Lung (tissue), 12 donors: ENCODE results near the gene RRP8. TPM values are rescaled to one million over a fixed set of nuclear protein-coding genes. Genes with fewer than 3 reads are reported as not detected.

ENCODE experiments used
- ATAC-seq: fragments of 200-7000 bp; cut with Tn5 transposase; one replicate; pipeline ENCODE4 v1.9.1; 2020; ENCODE audit warnings: moderate number of reproducible peaks; ENCODE audit not compliant: insufficient read depth, low FRiP score
- DNase-seq, 3 donors: peaks; one replicate each; pipeline ENCODE4 v3.0.0-alpha.2; 2013 to 2017
- H3K27ac ChIP-seq, 2 donors: one replicate each; pipeline ENCODE4 v1.5.1; 2013; ENCODE audit warnings: mild to moderate bottlenecking in 2 of 2, moderate library complexity in 2 of 2, control low read depth in 1 of 2, inconsistent platforms in 1 of 2, low read depth in 1 of 2, low read length in 1 of 2
- H3K27me3 ChIP-seq, 3 donors: one replicate each; pipeline ENCODE4 v1.5.1; 2013; ENCODE audit warnings: low read length in 2 of 3; ENCODE audit not compliant: control insufficient read depth in 3 of 3, insufficient read depth in 3 of 3
- H3K36me3 ChIP-seq, 4 donors: one replicate each; pipeline ENCODE4 v1.5.1; 2013; ENCODE audit warnings: low read length in 4 of 4, mild to moderate bottlenecking in 1 of 4, moderate library complexity in 1 of 4; ENCODE audit not compliant: control insufficient read depth in 4 of 4, insufficient read depth in 4 of 4
- H3K4me1 ChIP-seq, 5 donors: one replicate each; pipeline ENCODE4 v1.5.1; 2013; ENCODE audit warnings: low read length in 5 of 5, mild to moderate bottlenecking in 2 of 5, moderate library complexity in 1 of 5; ENCODE audit not compliant: control insufficient read depth in 5 of 5, insufficient read depth in 5 of 5
- H3K4me3 ChIP-seq: one replicate; pipeline ENCODE4 v1.5.1; 2013; ENCODE audit warnings: mild to moderate bottlenecking, control low read depth, moderate library complexity
- H3K9ac ChIP-seq, 2 donors: one replicate each; pipeline ENCODE4 v1.5.1; 2013; ENCODE audit warnings: low read length in 2 of 2, control low read depth in 1 of 2; ENCODE audit not compliant: insufficient read depth in 1 of 2
- H3K9me3 ChIP-seq, 4 donors: one replicate each; pipeline ENCODE4 v1.5.1; 2013; ENCODE audit warnings: low read length in 3 of 4, mild to moderate bottlenecking in 1 of 4, moderate library complexity in 1 of 4; ENCODE audit not compliant: control insufficient read depth in 4 of 4, insufficient read depth in 3 of 4
- WGBS, 2 donors: extraction: QIAGEN DNeasy Blood & Tissue Kit; methylation state at CpG; one replicate each; pipeline ENCODE4 v1.1.7; 2013; 5-methylcytosine and 5-hydroxymethylcytosine counted together
- polyA plus RNA-seq, 2 donors: library from polyadenylated mRNA; stranded (reverse); fragments of 200-250 nt; gene quantifications; one replicate each; pipeline ENCODE4 v1.2.1, GENCODE V29; 2013
- total RNA-seq, 2 donors: library from RNA; depleted of rRNA in 1 of 2; stranded (reverse); fragments of >200 nt in 1 of 2; gene quantifications; one replicate each; pipeline ENCODE4 v1.2.1, GENCODE V29; 2014 to 2021
- TF ChIP-seq, protein P1 (sequence below): IDR thresholded peaks from 2 replicates; pipeline ENCODE4 v1.5.1; 2012; ENCODE audit warnings: mild to moderate bottlenecking; ENCODE audit errors: control extremely low read depth, extremely low read depth
- donor health status: control.
- donor health status: control.
- donor health status: Bipolar disorder and iron deficiency.
- donor health status: healthy.
- donor health status: DM: yes; HTN: yes; CAD: no.

The RRP8 gene
- total and polyA plus RNA-seq, 4 donors: 15.0 to 19.1 (median 16.8) TPM

DNA sequence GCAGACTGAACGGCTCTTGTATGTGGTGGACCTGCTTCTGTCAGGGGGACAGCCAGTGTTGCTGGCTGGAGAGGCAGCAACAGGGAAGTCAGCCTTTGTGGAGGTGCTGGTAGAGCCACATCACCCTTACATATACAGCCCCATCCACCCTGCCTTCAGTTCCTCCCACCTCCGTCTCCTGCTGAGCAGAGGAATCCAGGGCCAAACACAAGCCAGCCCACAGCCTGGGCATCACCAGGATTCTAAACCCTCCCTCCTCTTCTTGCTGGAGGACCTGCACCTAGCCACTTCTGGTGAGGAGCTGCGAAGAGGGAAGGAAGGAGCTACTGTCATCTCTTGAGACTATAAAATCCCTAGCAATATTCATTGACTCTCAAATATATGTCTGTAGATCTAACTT, 54.8 kb downstream of the RRP8 start:
- DNase-seq (no peak), ATAC-seq (no peak)
- TF ChIP-seq, protein P1, sequence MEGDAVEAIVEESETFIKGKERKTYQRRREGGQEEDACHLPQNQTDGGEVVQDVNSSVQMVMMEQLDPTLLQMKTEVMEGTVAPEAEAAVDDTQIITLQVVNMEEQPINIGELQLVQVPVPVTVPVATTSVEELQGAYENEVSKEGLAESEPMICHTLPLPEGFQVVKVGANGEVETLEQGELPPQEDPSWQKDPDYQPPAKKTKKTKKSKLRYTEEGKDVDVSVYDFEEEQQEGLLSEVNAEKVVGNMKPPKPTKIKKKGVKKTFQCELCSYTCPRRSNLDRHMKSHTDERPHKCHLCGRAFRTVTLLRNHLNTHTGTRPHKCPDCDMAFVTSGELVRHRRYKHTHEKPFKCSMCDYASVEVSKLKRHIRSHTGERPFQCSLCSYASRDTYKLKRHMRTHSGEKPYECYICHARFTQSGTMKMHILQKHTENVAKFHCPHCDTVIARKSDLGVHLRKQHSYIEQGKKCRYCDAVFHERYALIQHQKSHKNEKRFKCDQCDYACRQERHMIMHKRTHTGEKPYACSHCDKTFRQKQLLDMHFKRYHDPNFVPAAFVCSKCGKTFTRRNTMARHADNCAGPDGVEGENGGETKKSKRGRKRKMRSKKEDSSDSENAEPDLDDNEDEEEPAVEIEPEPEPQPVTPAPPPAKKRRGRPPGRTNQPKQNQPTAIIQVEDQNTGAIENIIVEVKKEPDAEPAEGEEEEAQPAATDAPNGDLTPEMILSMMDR: no peak
- Histone ChIP-seq H3K4me1 (no peaks in the 10 kb centered on the region), H3K4me3 (no peak overlapping the region), H3K27ac (no peak overlapping the region), H3K27me3 (no peaks in the 10 kb centered on the region), H3K36me3 (peaks cover 0 to 24% (median 2%) of the 10 kb centered on the region in 4 donors), H3K9me3 (no peaks in the 10 kb centered on the region), H3K9ac (no peak overlapping the region)
- 88 to 90% methylated on average over 3 of the region's 3 CpGs for WGBS, 2 donors

DNA sequence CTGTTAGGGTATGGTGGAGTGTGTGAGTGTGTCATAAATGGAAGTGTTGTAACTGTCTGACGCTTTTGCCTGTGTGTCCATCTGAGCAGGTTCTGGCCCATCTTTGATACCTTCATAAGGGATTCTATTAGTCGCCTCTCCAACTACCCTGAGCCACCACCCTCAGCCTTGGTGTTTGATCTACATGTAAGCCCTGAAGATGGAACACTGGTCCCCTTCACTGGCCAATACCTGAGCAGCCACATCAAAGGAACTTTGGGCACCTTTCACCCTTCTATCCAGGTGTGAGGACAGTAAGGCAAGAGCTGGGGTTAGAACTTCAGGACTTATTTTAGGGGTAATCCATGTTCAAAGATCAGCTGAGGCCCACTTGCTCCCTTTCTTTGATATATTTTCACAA, 55.3 kb downstream of the RRP8 start:
- H3K27ac ChIP-seq: no peak overlapping the region
- TF ChIP-seq, protein P1: no peak
- H3K36me3 ChIP-seq: peaks cover 0 to 24% (median 2%) of the 10 kb centered on the region in 4 donors
- no peaks in the 10 kb centered on the region for H3K27me3 ChIP-seq
- H3K4me1 ChIP-seq: no peaks in the 10 kb centered on the region
- no peak for DNase-seq
- H3K4me3 ChIP-seq: no peak overlapping the region
- no peak for ATAC-seq
- no peaks in the 10 kb centered on the region for H3K9me3 ChIP-seq
- WGBS, 2 donors: 87 to 93% methylated on average over 2 of the region's 2 CpGs
- H3K9ac ChIP-seq: no peak overlapping the region

DNA sequence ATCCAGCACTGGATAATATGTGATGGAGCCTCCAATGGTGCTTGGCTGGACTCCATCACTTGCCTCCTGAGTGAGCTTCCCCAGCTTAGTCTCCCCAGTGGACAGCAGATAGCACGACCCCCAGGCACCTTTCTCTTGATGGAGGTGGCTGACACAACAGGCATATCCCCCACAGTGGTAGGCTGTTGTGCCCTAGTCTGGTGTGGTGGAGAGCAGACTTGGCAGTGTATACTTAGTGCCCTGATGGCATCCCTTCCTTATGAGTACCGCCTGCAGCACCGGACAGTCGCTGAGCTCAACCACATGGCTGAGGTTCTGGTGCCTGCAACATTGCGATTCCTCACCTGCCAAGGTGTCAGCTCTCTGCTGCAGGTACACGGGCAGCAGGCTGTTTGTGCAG, 56.2 kb downstream of the RRP8 start:
- Histone ChIP-seq H3K4me3 (no peak overlapping the region), H3K4me1 (no peaks in the 10 kb centered on the region), H3K36me3 (peaks cover 0 to 24% (median 2%) of the 10 kb centered on the region in 4 donors), H3K9ac (no peak overlapping the region), H3K27ac (no peak overlapping the region), H3K27me3 (no peaks in the 10 kb centered on the region), H3K9me3 (no peaks in the 10 kb centered on the region)
- 95 to 96% methylated on average over 6 of the region's 6 CpGs for WGBS, 2 donors
- TF ChIP-seq, protein P1: no peak
- DNase-seq (no peak), ATAC-seq (no peak)

DNA sequence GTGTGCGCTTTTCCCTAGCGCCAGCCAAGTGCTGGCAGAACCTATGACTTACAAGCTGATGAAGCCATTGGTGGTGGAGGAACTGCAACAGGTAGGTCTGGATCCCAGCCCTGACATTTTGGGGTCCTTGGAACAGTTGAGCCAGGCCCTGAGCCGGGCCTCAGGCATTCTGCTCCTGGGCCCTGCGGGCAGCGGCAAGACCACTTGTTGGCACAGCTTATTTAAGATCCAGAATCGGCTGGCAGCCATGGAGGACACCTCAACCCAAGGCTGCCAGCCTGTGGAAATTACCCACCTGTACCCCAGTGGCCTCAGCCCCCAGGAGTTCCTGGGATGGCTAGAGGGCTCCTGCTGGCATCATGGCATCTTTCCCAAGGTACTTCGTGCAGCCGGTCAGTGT, 56.7 kb downstream of the RRP8 start:
- no peak overlapping the region for H3K4me3 ChIP-seq
- ATAC-seq: no peak
- H3K4me1 ChIP-seq: no peaks in the 10 kb centered on the region
- TF ChIP-seq, protein P1: no peak
- no peak overlapping the region for H3K27ac ChIP-seq
- no peaks in the 10 kb centered on the region for H3K27me3 ChIP-seq
- H3K36me3 ChIP-seq: peaks cover 0 to 24% (median 2%) of the 10 kb centered on the region in 4 donors
- WGBS, 2 donors: 98% methylated on average over 8 of the region's 8 CpGs
- H3K9me3 ChIP-seq: no peaks in the 10 kb centered on the region
- H3K9ac ChIP-seq: no peak overlapping the region
- DNase-seq: no peak
